Spleen (tissue), 7 donors: Measurements from ENCODE around the gene LCLAT1.
"Not testable (repeated sequence)": the region's sequence is repeated elsewhere in the genome, so short reads cannot be mapped to it uniquely, and the experiment has no call there.

Source experiments
- POLR2A ChIP-seq, 3 donors: fragments of 450-650 bp; IDR thresholded peaks; one replicate each; pipeline ENCODE4 v1.5.1; 2017; ENCODE audit warnings: antibody characterized with exemption in 3 of 3, mild to moderate bottlenecking in 1 of 3
- POLR2AphosphoS5 ChIP-seq, 3 donors: sonication (generic); formaldehyde crosslinking; IDR thresholded peaks; one replicate each; pipeline ENCODE4 v1.5.1; 2017; ENCODE audit warnings: antibody characterized with exemption in 3 of 3
- TF ChIP-seq, protein P1 (sequence below), 11 experiments: fragments of 200-600 bp in 7 of 11; fragments of 450-650 bp in 4 of 11; sonication (generic) in 4 of 11; IDR thresholded peaks in 8 of 11; conservative IDR thresholded peaks in 3 of 11; 1 replicate in 7 of 11; 2 replicates in 4 of 11; pipeline versions ENCODE4 v1.4.0 to v1.8.0; 2016 to 2021; ENCODE audit warnings: antibody characterized with exemption in 11 of 11, inconsistent platforms in 4 of 11, mild to moderate bottlenecking in 1 of 11
- donor health status: DM: no; HTN: no; CAD: no; lungs with moderate emphysema.
- donor health status: DM: no; HTN: no; CAD: no.
- donor health status: DM: no; HTN: no; CAD: no.

DNA sequence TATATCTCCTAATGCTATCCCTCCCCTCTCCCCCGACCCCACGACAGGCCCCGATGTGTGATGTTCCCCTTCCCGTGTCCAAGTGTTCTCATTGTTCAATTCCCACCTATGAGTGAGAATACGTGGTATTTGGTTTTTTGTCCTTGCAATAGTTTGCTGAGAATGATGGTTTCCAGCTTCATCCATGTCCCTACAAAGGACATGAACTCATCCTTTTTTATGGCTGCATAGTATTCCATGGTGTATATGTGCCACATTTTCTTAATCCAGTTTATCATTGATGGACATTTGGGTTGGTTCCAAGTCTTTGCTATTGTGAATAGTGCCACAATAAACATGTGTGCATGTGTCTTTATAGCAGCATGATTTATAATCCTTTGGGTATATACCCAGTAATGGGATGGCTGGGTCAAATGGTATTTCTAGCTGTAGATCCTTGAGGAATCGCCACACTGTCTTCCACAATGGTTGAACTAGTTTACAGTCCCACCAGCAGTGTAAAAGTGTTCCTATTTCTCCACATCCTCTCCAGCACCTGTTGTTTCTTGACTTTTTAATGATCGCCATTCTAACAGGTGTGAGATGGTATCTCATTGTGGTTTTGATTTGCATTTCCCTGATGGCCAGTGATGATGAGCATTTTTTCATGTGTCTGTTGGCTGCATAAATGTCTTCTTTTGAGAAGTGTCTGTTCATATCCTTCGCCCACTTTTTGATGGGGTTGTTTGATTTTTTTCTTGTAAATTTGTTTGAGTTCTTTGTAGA lies 20.2 kb downstream of the LCLAT1 start:
- TF ChIP-seq, protein P1, sequence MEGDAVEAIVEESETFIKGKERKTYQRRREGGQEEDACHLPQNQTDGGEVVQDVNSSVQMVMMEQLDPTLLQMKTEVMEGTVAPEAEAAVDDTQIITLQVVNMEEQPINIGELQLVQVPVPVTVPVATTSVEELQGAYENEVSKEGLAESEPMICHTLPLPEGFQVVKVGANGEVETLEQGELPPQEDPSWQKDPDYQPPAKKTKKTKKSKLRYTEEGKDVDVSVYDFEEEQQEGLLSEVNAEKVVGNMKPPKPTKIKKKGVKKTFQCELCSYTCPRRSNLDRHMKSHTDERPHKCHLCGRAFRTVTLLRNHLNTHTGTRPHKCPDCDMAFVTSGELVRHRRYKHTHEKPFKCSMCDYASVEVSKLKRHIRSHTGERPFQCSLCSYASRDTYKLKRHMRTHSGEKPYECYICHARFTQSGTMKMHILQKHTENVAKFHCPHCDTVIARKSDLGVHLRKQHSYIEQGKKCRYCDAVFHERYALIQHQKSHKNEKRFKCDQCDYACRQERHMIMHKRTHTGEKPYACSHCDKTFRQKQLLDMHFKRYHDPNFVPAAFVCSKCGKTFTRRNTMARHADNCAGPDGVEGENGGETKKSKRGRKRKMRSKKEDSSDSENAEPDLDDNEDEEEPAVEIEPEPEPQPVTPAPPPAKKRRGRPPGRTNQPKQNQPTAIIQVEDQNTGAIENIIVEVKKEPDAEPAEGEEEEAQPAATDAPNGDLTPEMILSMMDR (IDR thresholded peaks at IDR 0.05 in 8 of 11, conservative IDR thresholded peaks at IDR 0.05 in 3 of 11) = not testable (repeated sequence)
- TF ChIP-seq POLR2A, POLR2AphosphoS5 (IDR thresholded peaks at IDR 0.05): not testable (repeated sequence)
